HEK293 (cell line): ENCODE results near the gene ZP4.

ENCODE experiments used
- CTCF ChIA-PET: fragments of 350-600 bp; formaldehyde crosslinking; extraction: SDS; loops from one replicate; lab custom pipeline; 2021; ENCODE audit warnings: antibody characterized with exemption; lab: Yijun Ruan, JAX
- POLR2A ChIA-PET: fragments of 300-600 bp; formaldehyde crosslinking; extraction: SDS; loops from one replicate; lab custom pipeline; 2020; ENCODE audit warnings: antibody characterized with exemption, inconsistent platforms; lab: Yijun Ruan, JAX
- H3K27ac ChIP-seq: fragments of 200-500 bp; sonication (Bioruptor generic); 2 replicates; pipeline ENCODE4 v1.5.1; 2014; ENCODE audit warnings: low read depth, low read length, control low read depth, inconsistent platforms; ENCODE audit errors: extremely low read depth
- H3K36me3 ChIP-seq, 2 experiments: fragments of 200-500 bp in 1 of 2; sonication (Bioruptor generic) in 1 of 2; 1 replicate in 1 of 2; 2 replicates in 1 of 2; pipeline ENCODE4 v1.5.1; 2014 to 2017; ENCODE audit warnings: inconsistent platforms in 2 of 2, low read length in 2 of 2; ENCODE audit not compliant: control insufficient read depth in 2 of 2, insufficient read depth in 1 of 2
- H3K4me1 ChIP-seq: fragments of 200-500 bp; sonication (Bioruptor generic); 2 replicates; pipeline ENCODE4 v1.5.1; 2014; ENCODE audit warnings: mild to moderate bottlenecking, low read length, inconsistent platforms; ENCODE audit not compliant: control insufficient read depth, insufficient read depth
- H3K4me3 ChIP-seq: 2 replicates; pipeline ENCODE4 v1.5.1; 2011; ENCODE audit warnings: low read depth, mild to moderate bottlenecking, control low read depth, low read length, moderate library complexity
- H3K9me3 ChIP-seq: fragments of 200-500 bp; sonication (Bioruptor generic); 2 replicates; pipeline ENCODE4 v1.5.1; 2014; ENCODE audit warnings: low read depth, low read length, inconsistent platforms; ENCODE audit not compliant: control insufficient read depth, insufficient read depth
- CTCF ChIP-seq: fragments of 450-650 bp; formaldehyde crosslinking; IDR thresholded peaks from 2 replicates; pipeline ENCODE4 v1.5.1; 2016; ENCODE audit warnings: missing biosample characterization, missing genetic modification characterization
- GLIS2 ChIP-seq: fragments of 450-650 bp; formaldehyde crosslinking; IDR thresholded peaks from 2 replicates; pipeline ENCODE4 v1.5.1; 2016; ENCODE audit warnings: missing biosample characterization, missing genetic modification characterization
- SP2 ChIP-seq: fragments of 450-650 bp; formaldehyde crosslinking; IDR thresholded peaks from 2 replicates; pipeline ENCODE4 v1.5.1; 2016; ENCODE audit warnings: missing biosample characterization, missing genetic modification characterization
- YY1 ChIP-seq: fragments of 450-650 bp; formaldehyde crosslinking; IDR thresholded peaks from 2 replicates; pipeline ENCODE4 v1.5.1; 2018; ENCODE audit warnings: missing biosample characterization, missing genetic modification characterization
- ZBTB10 ChIP-seq: fragments of 450-650 bp; formaldehyde crosslinking; IDR thresholded peaks from 2 replicates; pipeline ENCODE4 v1.5.1; 2016; ENCODE audit warnings: missing biosample characterization, missing genetic modification characterization
- ZBTB26 ChIP-seq: fragments of 450-650 bp; formaldehyde crosslinking; optimal IDR thresholded peaks from 2 replicates; pipeline ENCODE3; 2016; ENCODE audit warnings: missing biosample characterization, mild to moderate bottlenecking, missing genetic modification characterization
- ZNF184 ChIP-seq: fragments of 450-650 bp; IDR thresholded peaks from 2 replicates; pipeline ENCODE4 v1.5.1; 2018; ENCODE audit warnings: missing biosample characterization, mild to moderate bottlenecking, missing genetic modification characterization
- ZNF426 ChIP-seq: fragments of 450-650 bp; formaldehyde crosslinking; IDR thresholded peaks from 2 replicates; pipeline ENCODE4 v1.5.1; 2017; ENCODE audit warnings: missing biosample characterization, missing genetic modification characterization, mild to moderate bottlenecking, inconsistent platforms, moderate library complexity
- ZNF518A ChIP-seq: fragments of 450-650 bp; formaldehyde crosslinking; conservative IDR thresholded peaks from 2 replicates; pipeline ENCODE4 v1.5.1; 2016; ENCODE audit warnings: low read depth, missing biosample characterization, missing genetic modification characterization
- ZNF521 ChIP-seq: fragments of 450-650 bp; formaldehyde crosslinking; IDR thresholded peaks from 2 replicates; pipeline ENCODE4 v1.5.1; 2017; ENCODE audit warnings: missing biosample characterization, mild to moderate bottlenecking, missing genetic modification characterization
- ZNF530 ChIP-seq: fragments of 450-650 bp; formaldehyde crosslinking; IDR thresholded peaks from 2 replicates; pipeline ENCODE4 v1.5.1; 2016; ENCODE audit warnings: low read depth, missing biosample characterization, missing genetic modification characterization
- ZNF548 ChIP-seq: fragments of 450-650 bp; formaldehyde crosslinking; IDR thresholded peaks from 2 replicates; pipeline ENCODE4 v1.5.1; 2016; ENCODE audit warnings: missing biosample characterization, missing genetic modification characterization
- ZNF549 ChIP-seq: fragments of 450-650 bp; IDR thresholded peaks from 2 replicates; pipeline ENCODE4 v1.5.1; 2018; ENCODE audit warnings: missing biosample characterization, missing genetic modification characterization, mild to moderate bottlenecking, inconsistent platforms, moderate library complexity
- ZNF776 ChIP-seq: fragments of 450-650 bp; formaldehyde crosslinking; IDR thresholded peaks from 2 replicates; pipeline ENCODE4 v1.5.0; 2017; ENCODE audit warnings: missing biosample characterization, missing genetic modification characterization, borderline replicate concordance
- ZNF785 ChIP-seq: fragments of 450-650 bp; formaldehyde crosslinking; IDR thresholded peaks from 2 replicates; pipeline ENCODE4 v1.5.1; 2016; ENCODE audit warnings: missing biosample characterization, missing genetic modification characterization
- ZXDB ChIP-seq: fragments of 450-650 bp; formaldehyde crosslinking; IDR thresholded peaks from 2 replicates; pipeline ENCODE4 v1.5.1; 2016; ENCODE audit warnings: missing biosample characterization, missing genetic modification characterization

Gene ZP4

GRCh38 chr1:237863234-237863633 is 27.5 kb downstream of the ZP4 start:
- Histone ChIP-seq H3K4me1 (no peaks in the 10 kb centered on the region), H3K27ac (no peak overlapping the region), H3K9me3 (no peaks in the 10 kb centered on the region), H3K36me3 (no peaks in the 10 kb centered on the region), H3K4me3 (no peak overlapping the region)
- CTCF ChIA-PET = interaction anchor here (0.6 to 5.0 kb wide), 36 partner anchors 10 to 1846 kb away, joined by 3 to 120 read pairs (median 5); no protein-coding TSS in a partner anchor
- POLR2A ChIA-PET = no interaction called here
- TF ChIP-seq ZXDB (tag by site-specific recombination) (no peak), SP2 (tag by site-specific recombination) (peak; percentile 56)

- H3K4me3 ChIP-seq = no peak overlapping the region
These were observed 28.8 kb downstream of the ZP4 start for GRCh38 chr1:237861944-237862343.

GRCh38 chr1:237858992-237859391 is 31.7 kb downstream of the ZP4 start:
- Histone ChIP-seq H3K27ac (no peak overlapping the region), H3K36me3 (no peaks in the 10 kb centered on the region), H3K4me1 (no peaks in the 10 kb centered on the region), H3K4me3 (no peak overlapping the region), H3K9me3 (no peaks in the 10 kb centered on the region)
- CTCF ChIA-PET = interaction anchor here (0.6 to 1.3 kb wide), 2 partner anchors 42 to 1357 kb away, joined by 3 to 4 read pairs; no protein-coding TSS in a partner anchor
- POLR2A ChIA-PET = interaction anchor here (0.6 kb wide), 1 partner anchor 147 kb away, joined by 6 read pairs; no protein-coding TSS in a partner anchor
- no peak for TF ChIP-seq ZNF530
- TF ChIP-seq ZNF518A (tag by site-specific recombination) = no peak
- no peak for TF ChIP-seq YY1 (tag by site-specific recombination)

More at GRCh38 chr1:237861944-237862343, 28.8 kb downstream of the ZP4 start:
- Histone ChIP-seq H3K36me3 (no peaks in the 10 kb centered on the region), H3K9me3 (no peaks in the 10 kb centered on the region), H3K4me1 (no peaks in the 10 kb centered on the region), H3K27ac (no peak overlapping the region)
- TF ChIP-seq ZNF785 (tag by site-specific recombination) (no peak), GLIS2 (tag by site-specific recombination) (no peak), ZNF426 (tag by site-specific recombination) (no peak), CTCF (no peak), ZNF549 (no peak), ZNF548 (tag by site-specific recombination) (no peak), ZBTB10 (no peak), ZNF521 (tag by site-specific recombination) (no peak), ZNF776 (tag by site-specific recombination) (no peak), ZBTB26 (tag by site-specific recombination) (no peak), ZNF184 (tag by site-specific recombination) (no peak)
- ChIA-PET POLR2A (interaction anchor here (0.7 kb wide), 1 partner anchor 8 kb away, joined by 3 read pairs; no protein-coding TSS in a partner anchor), CTCF (interaction anchor here (0.5 to 5.0 kb wide), 7 partner anchors 9 to 376 kb away, joined by 3 to 120 read pairs (median 6); no protein-coding TSS in a partner anchor)
